Measurements from ENCODE around the gene CHPT1.
"Not testable (repeated sequence)": the region's sequence is repeated elsewhere in the genome, so short reads cannot be mapped to it uniquely, and the experiment has no call there.

The CHPT1 gene

GRCh38 chr12:101697197-101697929 lies at the start of gene CHPT1:
Gene CHPT1 (plus strand): TSS chr12:101697640. CDS start chr12:101697862, 222 bp downstream.
- peak within 1 kb of the TSS; percentile 97 for H3K27ac ChIP-seq (ENCODE audit: low read depth, low read length)
- H3K4me1 ChIP-seq (ENCODE audit: control insufficient read depth in 1 of 2, insufficient read depth in 2 of 2, low read length in 2 of 2): peaks cover 24 to 33% of the 10 kb centered on the region in 2 donors
- H3K27me3 ChIP-seq (ENCODE audit: control insufficient read depth in 1 of 2, insufficient read depth in 2 of 2, low read length in 2 of 2): no peaks in the 10 kb centered on the region
- H3K9me3 ChIP-seq (ENCODE audit: control insufficient read depth in 1 of 2, low read length in 2 of 2): peaks cover 0 to 6% of the 10 kb centered on the region in 2 donors
- no peaks in the 10 kb centered on the region for H3K36me3 ChIP-seq (ENCODE audit: control insufficient read depth in 1 of 2, insufficient read depth in 2 of 2, low read length in 2 of 2)
- H3K4me3 ChIP-seq (ENCODE audit: low read depth in 1 of 2, low read length in 2 of 2): peak within 1 kb of the TSS; percentile 87 to 92
- peak within 1 kb of the TSS; percentile 84 to 92 for H3K9ac ChIP-seq (ENCODE audit: low read depth in 1 of 2, low read length in 2 of 2)

- Histone ChIP-seq H3K9me3 (ENCODE audit: control insufficient read depth in 1 of 2, low read length in 2 of 2) (no peaks in the 10 kb centered on the region), H3K27me3 (ENCODE audit: control insufficient read depth in 1 of 2, insufficient read depth in 2 of 2, low read length in 2 of 2) (no peaks in the 10 kb centered on the region), H3K36me3 (ENCODE audit: control insufficient read depth in 1 of 2, insufficient read depth in 2 of 2, low read length in 2 of 2) (no peaks in the 10 kb centered on the region), H3K27ac (ENCODE audit: low read depth, low read length) (no peak overlapping the region), H3K9ac (ENCODE audit: low read depth in 1 of 2, low read length in 2 of 2) (no peak overlapping the region), H3K4me1 (ENCODE audit: control insufficient read depth in 1 of 2, insufficient read depth in 2 of 2, low read length in 2 of 2) (no peaks in the 10 kb centered on the region), H3K4me3 (ENCODE audit: low read depth in 1 of 2, low read length in 2 of 2) (no peak overlapping the region)
These were observed 49.7 kb upstream of the CHPT1 start for GRCh38 chr12:101647711-101648110.

GRCh38 chr12:101648195-101648594 lies 49.2 kb upstream of the CHPT1 start:
- no peaks in the 10 kb centered on the region for H3K36me3 ChIP-seq (ENCODE audit: control insufficient read depth in 1 of 2, insufficient read depth in 2 of 2, low read length in 2 of 2)

GRCh38 chr12:101650346-101651117 lies 46.9 kb upstream of the CHPT1 start:
- Histone ChIP-seq H3K36me3 (ENCODE audit: control insufficient read depth in 1 of 2, insufficient read depth in 2 of 2, low read length in 2 of 2) (no peaks in the 10 kb centered on the region), H3K4me3 (ENCODE audit: low read depth in 1 of 2, low read length in 2 of 2) (no peak overlapping the region)

More at GRCh38 chr12:101648195-101648594, 49.2 kb upstream of the CHPT1 start:
- H3K9me3 ChIP-seq (ENCODE audit: control insufficient read depth in 1 of 2, low read length in 2 of 2): no peaks in the 10 kb centered on the region
- peaks cover 3 to 5% of the 10 kb centered on the region in 2 donors for H3K4me1 ChIP-seq (ENCODE audit: control insufficient read depth in 1 of 2, insufficient read depth in 2 of 2, low read length in 2 of 2)
- H3K27ac ChIP-seq (ENCODE audit: low read depth, low read length): no peak overlapping the region
- H3K9ac ChIP-seq (ENCODE audit: low read depth in 1 of 2, low read length in 2 of 2): no peak overlapping the region
- no peak overlapping the region for H3K4me3 ChIP-seq (ENCODE audit: low read depth in 1 of 2, low read length in 2 of 2)
- H3K27me3 ChIP-seq (ENCODE audit: control insufficient read depth in 1 of 2, insufficient read depth in 2 of 2, low read length in 2 of 2): no peaks in the 10 kb centered on the region

DNA sequence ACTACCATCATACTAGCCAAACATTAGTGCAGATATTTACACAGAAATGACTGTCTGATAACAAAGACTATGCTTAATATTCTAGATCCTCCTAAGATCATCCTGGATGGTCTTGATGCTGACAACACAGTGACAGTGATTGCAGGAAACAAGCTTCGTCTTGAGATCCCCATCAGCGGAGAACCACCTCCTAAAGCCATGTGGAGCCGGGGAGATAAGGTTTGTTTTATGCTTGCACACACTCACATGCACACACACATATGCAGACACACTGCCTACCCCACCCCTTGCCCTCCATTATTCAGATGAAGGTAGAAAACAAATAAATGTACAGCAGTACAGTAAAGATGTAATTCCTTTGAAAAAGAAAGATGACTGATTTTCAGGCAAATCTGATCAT lies 44.4 kb upstream of the CHPT1 start:
- H3K27ac ChIP-seq (ENCODE audit: low read depth, low read length): no peak overlapping the region
- no peaks in the 10 kb centered on the region for H3K27me3 ChIP-seq (ENCODE audit: control insufficient read depth in 1 of 2, insufficient read depth in 2 of 2, low read length in 2 of 2)
- no peaks in the 10 kb centered on the region for H3K9me3 ChIP-seq (ENCODE audit: control insufficient read depth in 1 of 2, low read length in 2 of 2)
- H3K4me1 ChIP-seq (ENCODE audit: control insufficient read depth in 1 of 2, insufficient read depth in 2 of 2, low read length in 2 of 2): peaks cover 5 to 8% of the 10 kb centered on the region in 2 donors
- H3K9ac ChIP-seq (ENCODE audit: low read depth in 1 of 2, low read length in 2 of 2): no peak overlapping the region
- H3K4me3 ChIP-seq (ENCODE audit: low read depth in 1 of 2, low read length in 2 of 2): no peak overlapping the region
- H3K36me3 ChIP-seq (ENCODE audit: control insufficient read depth in 1 of 2, insufficient read depth in 2 of 2, low read length in 2 of 2): no peaks in the 10 kb centered on the region

More at GRCh38 chr12:101650346-101651117, 46.9 kb upstream of the CHPT1 start:
- Histone ChIP-seq H3K27ac (ENCODE audit: low read depth, low read length) (no peak overlapping the region), H3K27me3 (ENCODE audit: control insufficient read depth in 1 of 2, insufficient read depth in 2 of 2, low read length in 2 of 2) (no peaks in the 10 kb centered on the region), H3K9ac (ENCODE audit: low read depth in 1 of 2, low read length in 2 of 2) (no peak overlapping the region), H3K4me1 (ENCODE audit: control insufficient read depth in 1 of 2, insufficient read depth in 2 of 2, low read length in 2 of 2) (peaks cover 5 to 8% of the 10 kb centered on the region in 2 donors), H3K9me3 (ENCODE audit: control insufficient read depth in 1 of 2, low read length in 2 of 2) (no peaks in the 10 kb centered on the region)

DNA sequence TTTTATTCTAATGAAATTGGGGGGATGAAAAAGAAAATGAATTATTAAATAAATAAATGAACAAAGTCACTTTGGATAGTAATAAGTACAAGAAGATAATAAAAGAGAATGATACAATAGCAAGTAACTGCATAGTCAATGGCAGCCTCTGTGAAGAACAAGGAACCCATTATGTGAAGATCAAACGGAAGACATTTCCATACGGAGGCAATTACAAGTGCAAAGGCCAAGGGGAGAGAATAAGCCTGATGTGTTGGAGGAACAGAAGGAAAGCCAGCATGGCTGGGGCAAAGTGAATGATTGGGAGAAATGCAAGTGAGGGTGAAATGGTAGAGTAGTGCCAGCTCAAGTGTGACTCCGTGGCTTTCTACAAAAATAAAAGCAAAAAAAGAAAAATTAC lies 43.9 kb upstream of the CHPT1 start:
- Histone ChIP-seq H3K27ac (ENCODE audit: low read depth, low read length) (no peak overlapping the region), H3K4me1 (ENCODE audit: control insufficient read depth in 1 of 2, insufficient read depth in 2 of 2, low read length in 2 of 2) (peaks cover 5 to 8% of the 10 kb centered on the region in 2 donors), H3K9me3 (ENCODE audit: control insufficient read depth in 1 of 2, low read length in 2 of 2) (no peaks in the 10 kb centered on the region), H3K9ac (ENCODE audit: low read depth in 1 of 2, low read length in 2 of 2) (no peak overlapping the region), H3K4me3 (ENCODE audit: low read depth in 1 of 2, low read length in 2 of 2) (no peak overlapping the region), H3K36me3 (ENCODE audit: control insufficient read depth in 1 of 2, insufficient read depth in 2 of 2, low read length in 2 of 2) (no peaks in the 10 kb centered on the region), H3K27me3 (ENCODE audit: control insufficient read depth in 1 of 2, insufficient read depth in 2 of 2, low read length in 2 of 2) (no peaks in the 10 kb centered on the region)

DNA sequence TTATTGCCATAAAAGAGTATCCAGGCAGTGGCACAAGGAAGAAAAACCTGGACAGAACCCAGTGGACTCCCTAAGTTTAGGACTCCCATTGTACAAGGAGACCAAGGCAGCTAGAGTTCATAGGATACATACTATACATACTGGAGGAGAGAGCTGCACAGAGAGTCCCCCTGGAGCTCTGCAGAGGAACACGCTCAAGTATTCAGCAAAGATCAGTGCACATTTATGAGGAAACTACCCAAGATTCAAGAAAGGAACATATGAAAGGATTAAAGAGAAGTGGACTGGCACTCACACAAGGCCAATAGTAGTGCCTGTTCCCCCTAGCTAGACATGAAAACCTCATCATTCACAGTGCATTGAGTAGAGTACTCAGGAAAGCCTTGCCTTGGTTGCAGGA lies 43.0 kb upstream of the CHPT1 start:
- Histone ChIP-seq H3K27me3 (ENCODE audit: control insufficient read depth in 1 of 2, insufficient read depth in 2 of 2, low read length in 2 of 2) (no peaks in the 10 kb centered on the region), H3K27ac (ENCODE audit: low read depth, low read length) (no peak overlapping the region), H3K4me1 (ENCODE audit: control insufficient read depth in 1 of 2, insufficient read depth in 2 of 2, low read length in 2 of 2) (peaks cover 5 to 8% of the 10 kb centered on the region in 2 donors), H3K36me3 (ENCODE audit: control insufficient read depth in 1 of 2, insufficient read depth in 2 of 2, low read length in 2 of 2) (no peaks in the 10 kb centered on the region), H3K9me3 (ENCODE audit: control insufficient read depth in 1 of 2, low read length in 2 of 2) (no peaks in the 10 kb centered on the region), H3K4me3 (ENCODE audit: low read depth in 1 of 2, low read length in 2 of 2) (no peak overlapping the region), H3K9ac (ENCODE audit: low read depth in 1 of 2, low read length in 2 of 2) (no peak overlapping the region)

DNA sequence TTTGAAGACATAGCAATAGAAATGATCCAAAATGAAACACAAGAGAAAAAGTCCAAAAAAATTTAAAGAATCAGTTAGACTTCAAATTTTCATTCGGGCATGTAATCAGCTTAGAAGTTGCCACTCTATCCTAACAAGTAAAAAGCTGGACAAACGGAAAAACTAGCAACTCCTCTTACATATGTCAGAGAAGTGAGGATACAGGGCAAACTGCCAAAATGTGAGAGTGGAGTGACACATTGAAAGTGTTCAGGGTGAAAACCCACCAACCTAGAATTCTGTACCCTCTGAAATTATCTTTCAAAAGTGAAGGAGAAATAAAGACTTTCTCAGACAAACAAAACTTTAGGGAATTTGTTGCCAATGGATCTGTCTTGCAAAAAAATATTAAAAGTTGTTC lies 42.0 kb upstream of the CHPT1 start:
- Histone ChIP-seq H3K27ac (ENCODE audit: low read depth, low read length) (no peak overlapping the region), H3K9ac (ENCODE audit: low read depth in 1 of 2, low read length in 2 of 2) (no peak overlapping the region), H3K4me3 (ENCODE audit: low read depth in 1 of 2, low read length in 2 of 2) (no peak overlapping the region), H3K36me3 (ENCODE audit: control insufficient read depth in 1 of 2, insufficient read depth in 2 of 2, low read length in 2 of 2) (no peaks in the 10 kb centered on the region), H3K4me1 (ENCODE audit: control insufficient read depth in 1 of 2, insufficient read depth in 2 of 2, low read length in 2 of 2) (peaks cover 5 to 8% of the 10 kb centered on the region in 2 donors), H3K9me3 (ENCODE audit: control insufficient read depth in 1 of 2, low read length in 2 of 2) (no peaks in the 10 kb centered on the region), H3K27me3 (ENCODE audit: control insufficient read depth in 1 of 2, insufficient read depth in 2 of 2, low read length in 2 of 2) (no peaks in the 10 kb centered on the region)

GRCh38 chr12:101660662-101661061 lies 36.8 kb upstream of the CHPT1 start:
- not testable (repeated sequence) for H3K4me1 ChIP-seq (ENCODE audit: control insufficient read depth in 1 of 2, insufficient read depth in 2 of 2, low read length in 2 of 2); H3K9ac ChIP-seq (ENCODE audit: low read depth in 1 of 2, low read length in 2 of 2); H3K9me3 ChIP-seq (ENCODE audit: control insufficient read depth in 1 of 2, low read length in 2 of 2); H3K27ac ChIP-seq (ENCODE audit: low read depth, low read length); H3K27me3 ChIP-seq (ENCODE audit: control insufficient read depth in 1 of 2, insufficient read depth in 2 of 2, low read length in 2 of 2); H3K36me3 ChIP-seq (ENCODE audit: control insufficient read depth in 1 of 2, insufficient read depth in 2 of 2, low read length in 2 of 2); H3K4me3 ChIP-seq (ENCODE audit: low read depth in 1 of 2, low read length in 2 of 2)

GRCh38 chr12:101663298-101663697 lies 34.1 kb upstream of the CHPT1 start:
- H3K4me1 ChIP-seq (ENCODE audit: control insufficient read depth in 1 of 2, insufficient read depth in 2 of 2, low read length in 2 of 2): peaks cover 4 to 7% of the 10 kb centered on the region in 2 donors
- no peak overlapping the region for H3K9ac ChIP-seq (ENCODE audit: low read depth in 1 of 2, low read length in 2 of 2)
- no peaks in the 10 kb centered on the region for H3K36me3 ChIP-seq (ENCODE audit: control insufficient read depth in 1 of 2, insufficient read depth in 2 of 2, low read length in 2 of 2)
- H3K9me3 ChIP-seq (ENCODE audit: control insufficient read depth in 1 of 2, low read length in 2 of 2): no peaks in the 10 kb centered on the region
- no peak overlapping the region for H3K27ac ChIP-seq (ENCODE audit: low read depth, low read length)
- H3K4me3 ChIP-seq (ENCODE audit: low read depth in 1 of 2, low read length in 2 of 2): no peak overlapping the region
- no peaks in the 10 kb centered on the region for H3K27me3 ChIP-seq (ENCODE audit: control insufficient read depth in 1 of 2, insufficient read depth in 2 of 2, low read length in 2 of 2)
